ENCODE measurements around the gene ZDHHC11B. TPM values are rescaled to one million over a fixed set of nuclear protein-coding genes. Genes with fewer than 3 reads are reported as not detected.
"Not testable (repeated sequence)": the region's sequence is repeated elsewhere in the genome, so short reads cannot be mapped to it uniquely, and the experiment has no call there.

Gene ZDHHC11B
- total RNA-seq, 4 donors from 2014 or later, result 4.6 to 52.0 (median 28.6) TPM

GRCh38 chr5:685262-686171, 99.0 kb downstream of the ZDHHC11B start:
- no peak overlapping the region for H3K27ac ChIP-seq
- no peak for TF ChIP-seq POLR2A (IDR thresholded peaks at IDR 0.05)
- TF ChIP-seq CTCF (IDR thresholded peaks at IDR 0.05), result no peak
- DNase-seq, result peak; percentile 7 to 37 (median 36)

DNA sequence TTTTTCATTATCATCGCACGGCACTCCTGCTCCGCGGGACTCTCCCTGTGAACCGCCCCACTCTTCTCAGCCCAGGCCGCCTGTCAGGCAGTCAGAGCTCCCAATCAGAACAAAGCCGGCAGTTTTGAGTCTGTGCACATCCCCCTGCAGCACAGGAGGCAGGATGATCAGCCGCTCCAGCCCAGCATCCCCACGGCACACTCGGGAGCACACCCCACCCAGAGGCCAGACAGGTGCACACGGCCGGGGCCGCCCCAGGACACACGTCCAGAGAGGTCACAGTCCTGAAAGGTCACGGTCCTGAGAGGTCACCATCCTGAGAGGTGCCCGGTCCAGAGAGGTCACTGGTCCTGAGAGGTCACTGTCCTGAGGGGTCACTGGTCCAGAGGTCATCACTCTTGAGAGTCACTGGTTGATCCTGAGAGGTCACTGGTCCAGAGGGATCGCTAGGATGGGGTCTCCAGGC, 99.7 kb downstream of the ZDHHC11B start:
- Histone ChIP-seq H3K9me3 (no peaks in the 10 kb centered on the region), H3K27me3 (no peaks in the 10 kb centered on the region), H3K27ac (no peak overlapping the region), H3K36me3 (no peaks in the 10 kb centered on the region), H3K4me1 (no peaks in the 10 kb centered on the region), H3K4me3 (no peak overlapping the region)
- no peak for TF ChIP-seq CTCF (IDR thresholded peaks at IDR 0.05)
- peak; percentile 4 to 41 (median 33) for DNase-seq

More at GRCh38 chr5:685262-686171, 99.0 kb downstream of the ZDHHC11B start:
- Histone ChIP-seq H3K4me3 (no peak overlapping the region), H3K9me3 (no peaks in the 10 kb centered on the region), H3K4me1 (no peaks in the 10 kb centered on the region), H3K27me3 (no peaks in the 10 kb centered on the region), H3K36me3 (no peaks in the 10 kb centered on the region)

- no peaks in the 10 kb centered on the region for H3K36me3 ChIP-seq
- no peaks in the 10 kb centered on the region for H3K4me1 ChIP-seq
- H3K27me3 ChIP-seq, result no peaks in the 10 kb centered on the region
- no peak overlapping the region for H3K27ac ChIP-seq
- no peak overlapping the region for H3K4me3 ChIP-seq
- H3K9me3 ChIP-seq, result no peaks in the 10 kb centered on the region
- DNase-seq, result peak; percentile 8 to 41 (median 36)
- TF ChIP-seq POLR2A (IDR thresholded peaks at IDR 0.05) (no peak), CTCF (IDR thresholded peaks at IDR 0.05) (no peak)
These were observed 100.7 kb downstream of the ZDHHC11B start for GRCh38 chr5:683551-684481.

GRCh38 chr5:682651-683358, 101.7 kb downstream of the ZDHHC11B start:
- peak; percentile 10 to 45 (median 32) for DNase-seq
- H3K27ac ChIP-seq, H3K4me3 ChIP-seq, H3K9me3 ChIP-seq, H3K4me1 ChIP-seq, H3K27me3 ChIP-seq, H3K36me3 ChIP-seq: not testable (repeated sequence)

GRCh38 chr5:682216-682615, 102.3 kb downstream of the ZDHHC11B start:
- H3K9me3 ChIP-seq, H3K4me3 ChIP-seq, H3K4me1 ChIP-seq, H3K27me3 ChIP-seq, H3K27ac ChIP-seq, H3K36me3 ChIP-seq: not testable (repeated sequence)
- DNase-seq, result peak in 2 of 3 donors; percentile 13 to 32

DNA sequence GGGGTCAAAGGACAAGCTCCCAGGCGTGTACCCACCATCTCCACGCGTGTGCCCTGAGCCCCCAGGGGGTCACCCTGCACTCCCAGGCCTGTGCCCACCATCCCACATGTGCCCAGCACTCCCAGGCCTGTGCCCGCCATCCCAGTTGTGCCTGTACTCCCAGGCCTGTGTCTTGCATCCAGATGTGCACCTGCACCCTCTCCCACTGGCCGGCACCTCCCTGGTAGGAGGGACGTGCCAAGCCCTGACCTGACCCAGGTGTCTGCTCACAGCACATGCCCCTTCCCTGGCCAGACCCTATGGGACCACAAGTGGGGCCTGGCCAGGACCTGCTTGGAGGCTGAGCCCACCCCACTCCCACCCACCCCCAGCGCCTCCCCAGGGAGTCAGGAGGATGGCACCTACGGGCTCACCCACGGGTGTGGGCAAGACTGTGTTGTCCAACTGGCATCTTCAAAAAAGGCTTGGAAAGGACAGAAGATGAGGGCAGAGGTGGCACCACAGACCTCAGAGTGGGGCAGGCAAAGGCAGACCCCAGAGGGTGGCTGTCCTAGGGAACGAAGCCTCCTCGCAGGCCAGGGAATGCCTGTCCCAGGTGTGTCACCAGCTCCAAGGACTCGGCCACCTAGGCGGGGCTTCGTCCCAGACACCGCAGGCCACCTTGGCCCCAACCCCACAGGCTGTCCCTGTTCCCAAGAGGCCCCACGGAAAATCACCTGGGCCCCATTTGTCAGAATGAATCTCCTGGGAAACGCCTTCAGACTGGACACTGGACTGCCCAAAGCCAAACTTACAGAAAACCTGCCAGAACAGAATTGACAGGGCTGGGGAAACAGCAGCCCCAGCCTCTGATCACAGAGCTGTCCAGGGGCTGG, 103.0 kb downstream of the ZDHHC11B start:
- H3K36me3 ChIP-seq, H3K27me3 ChIP-seq, H3K9me3 ChIP-seq, H3K4me1 ChIP-seq, H3K27ac ChIP-seq, H3K4me3 ChIP-seq: not testable (repeated sequence)
- peak; percentile 9 to 43 (median 40) for DNase-seq

DNA sequence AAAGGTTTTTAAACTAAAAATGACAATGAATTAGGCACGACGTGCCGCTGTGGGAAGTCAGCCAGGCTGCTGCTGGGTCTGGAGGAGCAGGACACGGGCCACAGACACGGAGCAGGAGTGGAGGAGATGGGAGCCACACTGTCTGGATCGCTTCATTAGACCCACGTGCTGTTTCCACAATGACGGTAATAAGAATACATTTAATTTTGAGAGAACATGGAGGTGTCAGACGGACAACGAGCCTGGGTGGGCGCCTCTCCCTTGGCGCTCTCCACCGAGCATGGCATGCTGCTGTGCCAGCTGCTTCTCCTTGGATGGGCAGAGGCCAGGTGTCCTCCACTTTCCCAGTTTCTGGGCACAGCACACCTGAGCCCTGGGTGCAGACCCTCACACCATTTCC, 103.7 kb downstream of the ZDHHC11B start:
- H3K36me3 ChIP-seq, H3K4me1 ChIP-seq, H3K27ac ChIP-seq, H3K27me3 ChIP-seq, H3K9me3 ChIP-seq, H3K4me3 ChIP-seq: not testable (repeated sequence)
- DNase-seq, result peak in 1 of 3 donors; percentile 9

- H3K36me3 ChIP-seq, H3K27ac ChIP-seq, H3K9me3 ChIP-seq, H3K4me1 ChIP-seq, H3K4me3 ChIP-seq, H3K27me3 ChIP-seq: not testable (repeated sequence)
- peak in 1 of 3 donors; percentile 10 for DNase-seq
These were observed 104.3 kb downstream of the ZDHHC11B start for GRCh38 chr5:680118-680795.

DNA sequence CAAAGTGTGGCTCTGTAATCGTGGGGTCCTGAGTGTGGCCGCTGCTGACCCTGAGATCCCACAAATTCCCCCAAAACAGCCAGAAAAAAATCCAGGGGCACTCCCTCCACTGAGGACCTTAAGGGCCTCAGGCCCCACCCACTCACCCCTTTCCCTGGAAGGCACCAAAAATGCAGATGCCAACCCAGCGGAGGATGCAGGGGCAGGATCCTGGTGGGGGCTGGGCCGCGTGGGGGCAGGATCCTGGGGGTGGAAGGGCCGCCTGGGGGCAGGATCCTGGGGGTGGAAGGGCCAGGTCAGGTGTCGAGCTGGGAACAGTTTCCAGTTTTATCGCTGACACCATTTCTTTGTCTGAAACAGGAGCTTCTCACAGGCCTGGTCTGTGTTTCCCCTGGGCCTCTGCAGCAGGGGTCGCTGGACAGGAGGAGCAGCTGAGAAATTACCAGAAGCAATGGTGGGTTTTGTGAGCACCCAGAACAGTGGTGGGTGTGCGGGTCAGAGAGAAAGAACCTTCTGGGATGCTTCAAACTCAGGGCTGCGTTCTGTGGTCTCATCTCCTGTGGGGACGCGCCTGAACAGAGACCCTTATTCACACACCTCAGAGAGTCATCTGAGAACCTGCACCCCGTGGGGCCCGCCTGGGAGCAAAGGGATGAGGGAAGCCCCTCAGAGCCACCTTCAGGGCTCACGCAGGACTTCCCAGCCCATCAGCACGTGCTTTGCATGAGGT, 105.2 kb downstream of the ZDHHC11B start:
- not testable (repeated sequence) for H3K36me3 ChIP-seq, H3K4me3 ChIP-seq, H3K27me3 ChIP-seq, H3K9me3 ChIP-seq, H3K4me1 ChIP-seq, H3K27ac ChIP-seq
- DNase-seq, result peak; percentile 10 to 20 (median 19)
